Spleen (tissue), 7 donors: ENCODE results near the gene ZNF714.

ENCODE experiments used
- CTCF ChIP-seq, 11 experiments: fragments of 200-600 bp in 7 of 11; fragments of 450-650 bp in 4 of 11; sonication (generic) in 4 of 11; IDR thresholded peaks in 8 of 11; conservative IDR thresholded peaks in 3 of 11; 1 replicate in 7 of 11; 2 replicates in 4 of 11; pipeline versions ENCODE4 v1.4.0 to v1.8.0; 2016 to 2021; ENCODE audit warnings: antibody characterized with exemption in 11 of 11, inconsistent platforms in 4 of 11, mild to moderate bottlenecking in 1 of 11
- POLR2A ChIP-seq, 3 donors: fragments of 450-650 bp; IDR thresholded peaks; one replicate each; pipeline ENCODE4 v1.5.1; 2017; ENCODE audit warnings: antibody characterized with exemption in 3 of 3, mild to moderate bottlenecking in 1 of 3
- donor health status: DM: no; HTN: no; CAD: no; lungs with moderate emphysema.
- donor health status: DM: no; HTN: no; CAD: no.
- donor health status: DM: no; HTN: no; CAD: no.

- TF ChIP-seq CTCF (IDR thresholded peaks at IDR 0.05 in 8 of 11, conservative IDR thresholded peaks at IDR 0.05 in 3 of 11) (no peak), POLR2A (IDR thresholded peaks at IDR 0.05) (no peak)
Measured at GRCh38 chr19:21164541-21164940, 82.5 kb downstream of the ZNF714 start.
